ENCODE measurements around the gene C16orf78.

Gene C16orf78

DNA sequence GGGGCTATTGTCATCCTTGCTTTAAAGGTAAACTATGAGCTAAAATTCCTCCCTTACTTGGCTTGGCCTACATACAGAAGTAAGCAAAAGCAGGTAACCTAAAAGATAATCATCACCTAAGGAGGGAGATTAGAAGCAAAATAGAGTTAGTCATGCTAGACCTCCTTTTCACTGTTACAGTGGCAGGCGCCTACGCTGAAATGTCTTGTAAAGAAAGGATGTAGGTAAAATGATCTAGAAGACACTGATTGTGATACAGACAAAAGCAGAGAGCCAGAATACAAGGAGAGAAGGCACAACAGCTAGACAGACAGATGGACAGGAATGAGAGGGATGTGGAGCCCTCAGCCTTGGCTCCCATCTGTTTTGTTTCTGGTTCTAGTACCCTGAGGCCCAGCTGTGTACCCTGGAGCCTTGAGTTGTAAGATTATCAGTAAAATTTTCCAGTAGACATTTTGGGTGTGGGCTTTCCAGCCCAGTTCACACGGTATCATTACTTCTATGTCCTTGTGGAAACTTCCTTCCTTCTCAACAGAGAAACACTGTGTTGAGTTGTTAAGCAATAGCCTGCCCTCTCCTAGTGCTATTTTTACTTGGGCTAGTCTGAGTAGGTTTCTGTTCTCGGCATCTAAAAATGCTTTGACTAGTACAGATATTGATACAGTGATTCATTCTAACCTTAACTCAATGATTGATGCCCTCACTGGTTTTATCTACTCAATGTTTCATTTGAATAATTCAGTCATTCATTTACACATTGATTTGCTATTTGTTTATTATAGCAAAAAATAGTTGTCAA, 7.7 kb upstream of the C16orf78 start:
- TF ChIP-seq, protein P1, sequence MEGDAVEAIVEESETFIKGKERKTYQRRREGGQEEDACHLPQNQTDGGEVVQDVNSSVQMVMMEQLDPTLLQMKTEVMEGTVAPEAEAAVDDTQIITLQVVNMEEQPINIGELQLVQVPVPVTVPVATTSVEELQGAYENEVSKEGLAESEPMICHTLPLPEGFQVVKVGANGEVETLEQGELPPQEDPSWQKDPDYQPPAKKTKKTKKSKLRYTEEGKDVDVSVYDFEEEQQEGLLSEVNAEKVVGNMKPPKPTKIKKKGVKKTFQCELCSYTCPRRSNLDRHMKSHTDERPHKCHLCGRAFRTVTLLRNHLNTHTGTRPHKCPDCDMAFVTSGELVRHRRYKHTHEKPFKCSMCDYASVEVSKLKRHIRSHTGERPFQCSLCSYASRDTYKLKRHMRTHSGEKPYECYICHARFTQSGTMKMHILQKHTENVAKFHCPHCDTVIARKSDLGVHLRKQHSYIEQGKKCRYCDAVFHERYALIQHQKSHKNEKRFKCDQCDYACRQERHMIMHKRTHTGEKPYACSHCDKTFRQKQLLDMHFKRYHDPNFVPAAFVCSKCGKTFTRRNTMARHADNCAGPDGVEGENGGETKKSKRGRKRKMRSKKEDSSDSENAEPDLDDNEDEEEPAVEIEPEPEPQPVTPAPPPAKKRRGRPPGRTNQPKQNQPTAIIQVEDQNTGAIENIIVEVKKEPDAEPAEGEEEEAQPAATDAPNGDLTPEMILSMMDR (IDR thresholded peaks at IDR 0.05; ENCODE audit: borderline replicate concordance, insufficient read depth, low read depth, low read length), result no peak
- no peak overlapping the region for H3K4me3 ChIP-seq (ENCODE audit: low read depth, low read length)

- no peak overlapping the region for H3K4me3 ChIP-seq (ENCODE audit: low read depth, low read length)
- TF ChIP-seq, protein P1 (IDR thresholded peaks at IDR 0.05; ENCODE audit: borderline replicate concordance, insufficient read depth, low read depth, low read length), result no peak
Observed at GRCh38 chr16:49366669-49367068, 6.9 kb upstream of the C16orf78 start.

- no peak overlapping the region for H3K4me3 ChIP-seq (ENCODE audit: low read depth, low read length)
- TF ChIP-seq, protein P1 (IDR thresholded peaks at IDR 0.05; ENCODE audit: borderline replicate concordance, insufficient read depth, low read depth, low read length), result no peak
Observed at GRCh38 chr16:49369651-49370611, 3.7 kb upstream of the C16orf78 start.

GRCh38 chr16:49376206-49376605, 2.6 kb downstream of the C16orf78 start:
- TF ChIP-seq, protein P1 (IDR thresholded peaks at IDR 0.05; ENCODE audit: borderline replicate concordance, insufficient read depth, low read depth, low read length), result no peak
- no peak overlapping the region for H3K4me3 ChIP-seq (ENCODE audit: low read depth, low read length)

- TF ChIP-seq, protein P1 (IDR thresholded peaks at IDR 0.05; ENCODE audit: borderline replicate concordance, insufficient read depth, low read depth, low read length), result no peak
- no peak overlapping the region for H3K4me3 ChIP-seq (ENCODE audit: low read depth, low read length)
Observed at GRCh38 chr16:49377196-49377755, 3.7 kb downstream of the C16orf78 start.

- H3K4me3 ChIP-seq (ENCODE audit: low read depth, low read length), result no peak overlapping the region
- TF ChIP-seq, protein P1 (IDR thresholded peaks at IDR 0.05; ENCODE audit: borderline replicate concordance, insufficient read depth, low read depth, low read length), result no peak
Observed at GRCh38 chr16:49378238-49378637, 4.6 kb downstream of the C16orf78 start.
